IMR-90 (cell line): Measurements from ENCODE around the gene RASGRF2. TPM values are rescaled to one million over a fixed set of nuclear protein-coding genes. Genes with fewer than 3 reads are reported as not detected.

Experiments used
- ATAC-seq: fragments of 200-7000 bp; cut with Tn5 transposase; 2 replicates; pipeline ENCODE4 v1.9.1; 2020; ENCODE audit warnings: low read depth, mild to moderate bottlenecking, moderate library complexity
- BruUV-seq: library from RNA; stranded (reverse); fragments of 400-500 nt; replicated peaks from 2 replicates; lab custom pipeline; 2021; lab: Mats Ljungman, UMichigan
- CTCF ChIA-PET: fragments of 300-600 bp; formaldehyde crosslinking; extraction: SDS; loops from one replicate; lab custom pipeline; 2021; ENCODE audit warnings: antibody characterized with exemption; lab: Yijun Ruan, JAX
- POLR2A ChIA-PET: fragments of 300-600 bp; sonication (Branson Sonifier 250); formaldehyde crosslinking; loops from one replicate; lab custom pipeline; 2022; ENCODE audit warnings: antibody characterized with exemption; ENCODE audit not compliant: unreplicated experiment; lab: Charles Lee
- DNase-seq: peaks from one replicate; pipeline ENCODE4 v3.0.0; 2013
- H2AFZ ChIP-seq: replicated peaks from 2 replicates; pipeline ENCODE3; 2013; ENCODE audit warnings: low read length, mild to moderate bottlenecking; ENCODE audit not compliant: poor library complexity
- H2AK5ac ChIP-seq: 2 replicates; pipeline ENCODE4 v1.6.1; 2013; ENCODE audit warnings: low read depth, low read length, inconsistent platforms
- H2AK9ac ChIP-seq: replicated peaks from 2 replicates; pipeline ENCODE3; 2013; ENCODE audit warnings: mild to moderate bottlenecking, low read depth, low read length, moderate library complexity; ENCODE audit not compliant: poor library complexity
- H2BK120ac ChIP-seq: 2 replicates; pipeline ENCODE4 v1.6.1; 2013; ENCODE audit warnings: low read depth, low read length, inconsistent platforms
- H2BK15ac ChIP-seq: 3 replicates; pipeline ENCODE4 v1.6.1; 2013; ENCODE audit warnings: low read depth, low read length, inconsistent platforms
- H2BK20ac ChIP-seq: 2 replicates; pipeline ENCODE4 v1.6.1; 2013; ENCODE audit warnings: low read depth, mild to moderate bottlenecking, inconsistent platforms, low read length, moderate library complexity
- H2BK5ac ChIP-seq: 2 replicates; pipeline ENCODE4 v1.6.1; 2013; ENCODE audit warnings: mild to moderate bottlenecking, low read depth, low read length, inconsistent platforms; ENCODE audit not compliant: poor library complexity, severe bottlenecking
- H3K14ac ChIP-seq: replicated peaks from 2 replicates; pipeline ENCODE4 v1.6.1; 2013; ENCODE audit warnings: low read depth, low read length, inconsistent platforms
- H3K18ac ChIP-seq: 2 replicates; pipeline ENCODE4 v1.6.1; 2013; ENCODE audit warnings: low read depth, low read length, control low read depth
- H3K23ac ChIP-seq: 2 replicates; pipeline ENCODE4 v1.6.1; 2013; ENCODE audit warnings: low read depth, low read length, inconsistent platforms
- H3K27ac ChIP-seq: 2 replicates; pipeline ENCODE4 v1.5.1; 2013; ENCODE audit warnings: mild to moderate bottlenecking, control low read depth, low read length; ENCODE audit not compliant: insufficient read depth
- H3K27me3 ChIP-seq: 2 replicates; pipeline ENCODE4 v1.6.1; 2013; ENCODE audit warnings: low read length; ENCODE audit not compliant: control insufficient read depth, insufficient read depth
- H3K36me3 ChIP-seq: 2 replicates; pipeline ENCODE4 v1.6.1; 2013; ENCODE audit warnings: low read length, mixed read lengths; ENCODE audit not compliant: control insufficient read depth, insufficient read depth
- H3K4ac ChIP-seq: 2 replicates; pipeline ENCODE4 v1.6.1; 2013; ENCODE audit warnings: low read depth, low read length, inconsistent platforms
- H3K4me1 ChIP-seq: 2 replicates; pipeline ENCODE4 v1.6.1; 2013; ENCODE audit warnings: low read length, mixed read lengths; ENCODE audit not compliant: control insufficient read depth, insufficient read depth
- H3K4me2 ChIP-seq: 2 replicates; pipeline ENCODE4 v1.6.1; 2013; ENCODE audit warnings: low read depth, mild to moderate bottlenecking, control low read depth, low read length, moderate library complexity
- H3K4me3 ChIP-seq: 2 replicates; pipeline ENCODE4 v1.5.1; 2013; ENCODE audit warnings: low read depth, mild to moderate bottlenecking, control low read depth, low read length, moderate library complexity; ENCODE audit not compliant: insufficient read depth
- H3K56ac ChIP-seq: 2 replicates; pipeline ENCODE4 v1.6.1; 2013; ENCODE audit warnings: low read length, inconsistent platforms; ENCODE audit not compliant: insufficient read depth; ENCODE audit errors: extremely low read depth
- H3K79me1 ChIP-seq, 2 experiments: 2 replicates each; pipeline ENCODE4 v1.6.1; 2013; ENCODE audit warnings: low read length in 2 of 2, inconsistent platforms in 1 of 2, low read depth in 1 of 2
- H3K9ac ChIP-seq: 2 replicates; pipeline ENCODE4 v1.6.1; 2013; ENCODE audit warnings: low read depth, low read length, control low read depth
- H3K9me1 ChIP-seq: 2 replicates; pipeline ENCODE4 v1.6.1; 2013; ENCODE audit warnings: low read length, inconsistent platforms; ENCODE audit not compliant: insufficient read depth
- H3K9me3 ChIP-seq: 2 replicates; pipeline ENCODE4 v1.6.1; 2013; ENCODE audit warnings: low read length; ENCODE audit not compliant: control insufficient read depth, insufficient read depth
- H4K20me1 ChIP-seq: 2 replicates; pipeline ENCODE4 v1.6.1; 2013; ENCODE audit warnings: low read length, inconsistent platforms; ENCODE audit not compliant: insufficient read depth
- H4K5ac ChIP-seq: 2 replicates; pipeline ENCODE4 v1.6.1; 2013; ENCODE audit warnings: mild to moderate bottlenecking, low read depth, low read length, control low read depth
- H4K8ac ChIP-seq, 2 experiments: 2 replicates each; pipeline ENCODE4 v1.6.1; 2013; ENCODE audit warnings: low read depth in 2 of 2, low read length in 2 of 2, control low read depth in 1 of 2, inconsistent platforms in 1 of 2
- H4K91ac ChIP-seq: 2 replicates; pipeline ENCODE4 v1.6.1; 2013; ENCODE audit warnings: low read depth, low read length, inconsistent platforms; ENCODE audit not compliant: insufficient read depth
- BHLHE40 ChIP-seq: fragments of 150-350 bp; IDR thresholded peaks from 2 replicates; pipeline ENCODE4 v1.6.1; 2016; ENCODE audit warnings: mild to moderate bottlenecking, low read depth, low read length
- CEBPB ChIP-seq: IDR thresholded peaks from 2 replicates; pipeline ENCODE4 v1.6.1; 2012; ENCODE audit warnings: low read depth, low read length, improper control_type of control experiment
- CHD1 ChIP-seq: IDR thresholded peaks from 2 replicates; pipeline ENCODE4 v1.6.1; 2012; ENCODE audit warnings: low read depth, low read length, improper control_type of control experiment
- CTCF ChIP-seq: conservative IDR thresholded peaks from 2 replicates; pipeline ENCODE4 v1.5.1; 2012; ENCODE audit warnings: mild to moderate bottlenecking, low read depth, low read length, improper control_type of control experiment
- ELK1 ChIP-seq: fragments of 150-350 bp; IDR thresholded peaks from 2 replicates; pipeline ENCODE4 v1.6.1; 2016; ENCODE audit warnings: low read depth, mild to moderate bottlenecking, low read length, moderate library complexity, borderline replicate concordance
- FOS ChIP-seq: fragments of 150-350 bp; IDR thresholded peaks from 2 replicates; pipeline ENCODE4 v1.6.1; 2016; ENCODE audit warnings: low read depth, low read length
- MAFK ChIP-seq: IDR thresholded peaks from 2 replicates; pipeline ENCODE4 v1.6.1; 2012; ENCODE audit warnings: low read depth, low read length, improper control_type of control experiment
- MAZ ChIP-seq: IDR thresholded peaks from 2 replicates; pipeline ENCODE4 v1.6.1; 2012; ENCODE audit warnings: low read depth, mild to moderate bottlenecking, low read length, improper control_type of control experiment, moderate library complexity, borderline replicate concordance
- MXI1 ChIP-seq: IDR thresholded peaks from 2 replicates; pipeline ENCODE4 v1.6.1; 2012; ENCODE audit warnings: low read depth, mild to moderate bottlenecking, low read length, moderate library complexity, borderline replicate concordance
- NFE2L2 ChIP-seq: fragments of 150-350 bp; IDR thresholded peaks from 2 replicates; pipeline ENCODE4 v1.6.1; 2016; ENCODE audit warnings: low read depth, mild to moderate bottlenecking, low read length
- POLR2A ChIP-seq: IDR thresholded peaks from 2 replicates; pipeline ENCODE4 v1.6.1; 2012; ENCODE audit warnings: mild to moderate bottlenecking, low read depth, low read length
- RAD21 ChIP-seq: IDR thresholded peaks from 2 replicates; pipeline ENCODE4 v1.6.1; 2012; ENCODE audit warnings: low read length, improper control_type of control experiment
- RCOR1 ChIP-seq: IDR thresholded peaks from 2 replicates; pipeline ENCODE4 v1.6.1; 2012; ENCODE audit warnings: mild to moderate bottlenecking, low read length, improper control_type of control experiment; ENCODE audit not compliant: insufficient replicate concordance
- RFX5 ChIP-seq: IDR thresholded peaks from 2 replicates; pipeline ENCODE4 v1.8.0; 2012; ENCODE audit warnings: low read depth, mild to moderate bottlenecking, low read length, moderate library complexity
- SMC3 ChIP-seq: fragments of 150-350 bp; IDR thresholded peaks from 2 replicates; pipeline ENCODE4 v1.6.1; 2016; ENCODE audit warnings: low read depth, mild to moderate bottlenecking, antibody characterized with exemption, low read length, moderate library complexity
- WGBS, 2 experiments: methylation state at CpG; one replicate each; pipeline versions ENCODE4 v1.1.5 to v1.1.7; 2013; ENCODE audit warnings: missing lambda C conversion rate in 2 of 2; ENCODE audit not compliant: insufficient read length in 1 of 2; ENCODE audit errors: extremely low coverage in 2 of 2; 5-methylcytosine and 5-hydroxymethylcytosine counted together
- dilution Hi-C: fragments of 300-500 bp; cut with HindIII; formaldehyde crosslinking; loops from one replicate; pipeline ENCODE4 v1.14.3; 2018; ENCODE audit warnings: low sequenced_read_pairs; ENCODE audit not compliant: unreplicated experiment
- in situ Hi-C: fragments of 300-500 bp; cut with MboI; formaldehyde crosslinking; loops from 3 replicates; pipeline ENCODE4 v1.14.3; 2019; ENCODE audit warnings: low sequenced_read_pairs, inconsistent platforms, mixed read lengths
- intact Hi-C: fragments of 100-400 bp; cut with micrococcal nuclease; formaldehyde crosslinking; loops from 2 replicates; pipeline ENCODE4 v1.10.0; 2022
- polyA plus RNA-seq, 3 experiments: library from polyadenylated mRNA; depleted of rRNA; stranded (reverse); fragments of >200 nt; gene quantifications; 2 replicates each; pipeline ENCODE4 v1.2.3, GENCODE V29; 2012; ENCODE audit warnings: low replicate concordance in 1 of 3
- total RNA-seq: library from RNA; depleted of rRNA; stranded (reverse); fragments of >200 nt; gene quantifications from 2 replicates; pipeline ENCODE4 v1.2.3, GENCODE V29; 2012

The RASGRF2 gene
- total and polyA plus RNA-seq, 2 of the 4 experiments (the other 2 are of a cell fraction): 2.9 to 5.0 TPM

- Histone ChIP-seq H4K8ac (peak overlapping the region; percentile 46 to 67), H3K4me2 (peak overlapping the region; percentile 94), H4K5ac (0 out of 2 replicates have a peak overlapping the region, but pooled peaks have one; percentile 30), H2BK5ac (peak overlapping the region; percentile 69), H2AFZ (peak overlapping the region; percentile 96), H3K4me1 (peaks cover 7% of the 10 kb centered on the region; the same call in 1 of the 2 replicates), H2BK20ac (peak overlapping the region; percentile 54), H3K27ac (peak overlapping the region; percentile 86), H3K79me1 (peaks cover 4 to 28% of the 10 kb centered on the region in 2 experiments), H2AK9ac (peak overlapping the region; percentile 91), H3K9me1 (peaks cover 7% of the 10 kb centered on the region), H3K23ac (peak overlapping the region; percentile 93), H4K20me1 (no peaks in the 10 kb centered on the region), H3K4ac (peak overlapping the region; percentile 90), H2BK15ac (peak overlapping the region; percentile 88), H2BK120ac (peak overlapping the region; percentile 90), H3K18ac (peak overlapping the region; percentile 42), H3K56ac (peak overlapping the region; percentile 95), H3K9me3 (no peaks in the 10 kb centered on the region), H3K36me3 (no peaks in the 10 kb centered on the region), H3K9ac (peak overlapping the region; percentile 84), H3K27me3 (no peaks in the 10 kb centered on the region), H3K4me3 (peak overlapping the region; percentile 86), H3K14ac (peak overlapping the region; percentile 89), H4K91ac (peak overlapping the region; percentile 51), H2AK5ac (peak overlapping the region; percentile 66; the same call in 1 of the 2 replicates)
- ATAC-seq: no peak
- CTCF ChIA-PET: interaction anchor here (1.3 to 2.9 kb wide), 2 partner anchors 49 to 146 kb away, joined by 4 to 15 read pairs; no protein-coding TSS in a partner anchor
- POLR2A ChIA-PET: interaction anchor here (0.6 kb wide), 1 partner anchor 200 kb away, joined by 4 read pairs; no protein-coding TSS in a partner anchor
- TSS peak; percentile 18 for BruUV-seq
- intact Hi-C loops (loop anchor here (1.0 to 10.0 kb wide), 6 partner anchors 106 to 333 kb away; no protein-coding TSS in a partner anchor), in situ Hi-C loops (no loop called here), dilution Hi-C loops (no loop called here)
- WGBS, 2 experiments: 20% methylated on average over 2 of the region's 18 CpGs; no CpG with 5 or more reads in 1 of the 2 experiments
- peak; percentile 23 for DNase-seq
- TF ChIP-seq MAZ (no peak), MAFK (no peak), POLR2A (no peak), RFX5 (no peak), RAD21 (no peak), NFE2L2 (no peak), CEBPB (no peak), ELK1 (no peak), SMC3 (no peak), RCOR1 (no peak), BHLHE40 (no peak), FOS (no peak), MXI1 (no peak), CHD1 (no peak), CTCF (no peak)
Observed at GRCh38 chr5:80961376-80962281, 1.5 kb downstream of the RASGRF2 start.
